SU-DHL-6 (cell line): Measurements from ENCODE around the gene IL36RN.

Source experiments
- EZH2phosphoT487 ChIP-seq: fragments of 200-600 bp; sonication (generic), shearing (Covaris generic); conservative IDR thresholded peaks from 2 replicates; pipeline ENCODE4 v1.6.1; 2018; ENCODE audit warnings: mild to moderate bottlenecking, antibody characterized with exemption, low read length, moderate library complexity, mixed read lengths
- TF ChIP-seq, protein P1 (sequence below): fragments of 200-600 bp; sonication (generic); IDR thresholded peaks from one replicate; pipeline ENCODE4 v1.5.1; 2017; ENCODE audit warnings: antibody characterized with exemption, mild to moderate bottlenecking, low read length, moderate library complexity; ENCODE audit not compliant: insufficient read depth, poor library complexity, severe bottlenecking

DNA sequence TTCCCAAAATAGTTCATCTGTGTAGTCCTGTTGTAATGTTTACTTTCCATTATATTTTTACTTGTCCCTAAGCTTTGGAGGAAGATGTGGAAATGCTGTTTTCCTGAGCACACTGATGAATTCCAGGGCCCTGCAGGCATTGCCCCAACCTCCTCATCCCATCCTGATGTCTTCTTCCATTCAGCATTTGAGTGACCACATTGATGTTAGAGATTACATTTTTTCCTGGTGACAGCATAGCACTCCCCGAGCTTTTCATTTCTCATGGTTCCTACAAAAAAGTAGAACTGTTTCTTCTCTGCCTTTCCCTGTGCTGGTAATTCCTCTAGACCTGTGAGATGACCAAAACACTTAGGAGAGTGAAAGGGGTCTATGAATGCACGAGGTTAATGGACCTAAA, 48.9 kb upstream of the IL36RN start:
- TF ChIP-seq, protein P1, sequence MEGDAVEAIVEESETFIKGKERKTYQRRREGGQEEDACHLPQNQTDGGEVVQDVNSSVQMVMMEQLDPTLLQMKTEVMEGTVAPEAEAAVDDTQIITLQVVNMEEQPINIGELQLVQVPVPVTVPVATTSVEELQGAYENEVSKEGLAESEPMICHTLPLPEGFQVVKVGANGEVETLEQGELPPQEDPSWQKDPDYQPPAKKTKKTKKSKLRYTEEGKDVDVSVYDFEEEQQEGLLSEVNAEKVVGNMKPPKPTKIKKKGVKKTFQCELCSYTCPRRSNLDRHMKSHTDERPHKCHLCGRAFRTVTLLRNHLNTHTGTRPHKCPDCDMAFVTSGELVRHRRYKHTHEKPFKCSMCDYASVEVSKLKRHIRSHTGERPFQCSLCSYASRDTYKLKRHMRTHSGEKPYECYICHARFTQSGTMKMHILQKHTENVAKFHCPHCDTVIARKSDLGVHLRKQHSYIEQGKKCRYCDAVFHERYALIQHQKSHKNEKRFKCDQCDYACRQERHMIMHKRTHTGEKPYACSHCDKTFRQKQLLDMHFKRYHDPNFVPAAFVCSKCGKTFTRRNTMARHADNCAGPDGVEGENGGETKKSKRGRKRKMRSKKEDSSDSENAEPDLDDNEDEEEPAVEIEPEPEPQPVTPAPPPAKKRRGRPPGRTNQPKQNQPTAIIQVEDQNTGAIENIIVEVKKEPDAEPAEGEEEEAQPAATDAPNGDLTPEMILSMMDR = no peak
- no peak for TF ChIP-seq EZH2phosphoT487
